ENCODE data around the gene GPRIN1.
"Not testable (repeated sequence)": the region's sequence is repeated elsewhere in the genome, so short reads cannot be mapped to it uniquely, and the experiment has no call there.

Gene GPRIN1

DNA sequence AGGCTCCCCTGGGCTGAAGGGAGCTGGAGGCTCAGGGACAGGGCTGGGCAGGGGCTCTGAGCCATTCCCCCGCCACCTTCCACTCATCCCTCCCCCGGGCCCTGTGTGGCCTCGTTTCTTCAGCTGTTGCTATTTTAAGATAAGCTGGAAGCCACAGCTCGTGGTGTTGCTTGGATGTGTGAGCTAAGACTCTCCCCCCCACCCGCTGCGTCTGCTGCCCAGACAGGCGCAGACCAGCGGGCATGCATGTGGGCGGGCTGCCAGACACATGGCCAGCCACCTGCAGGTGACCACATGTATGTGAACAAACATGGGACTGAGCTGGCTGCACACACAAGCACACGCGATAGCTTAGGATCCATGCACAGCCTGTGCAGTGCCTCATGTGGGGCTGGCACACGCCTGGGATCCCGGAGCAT is 11.7 kb upstream of the GPRIN1 start:
- no peak for DNase-seq

- DNase-seq: no peak
Observed at GRCh38 chr5:176620333-176620981, 10.5 kb upstream of the GPRIN1 start.

DNA sequence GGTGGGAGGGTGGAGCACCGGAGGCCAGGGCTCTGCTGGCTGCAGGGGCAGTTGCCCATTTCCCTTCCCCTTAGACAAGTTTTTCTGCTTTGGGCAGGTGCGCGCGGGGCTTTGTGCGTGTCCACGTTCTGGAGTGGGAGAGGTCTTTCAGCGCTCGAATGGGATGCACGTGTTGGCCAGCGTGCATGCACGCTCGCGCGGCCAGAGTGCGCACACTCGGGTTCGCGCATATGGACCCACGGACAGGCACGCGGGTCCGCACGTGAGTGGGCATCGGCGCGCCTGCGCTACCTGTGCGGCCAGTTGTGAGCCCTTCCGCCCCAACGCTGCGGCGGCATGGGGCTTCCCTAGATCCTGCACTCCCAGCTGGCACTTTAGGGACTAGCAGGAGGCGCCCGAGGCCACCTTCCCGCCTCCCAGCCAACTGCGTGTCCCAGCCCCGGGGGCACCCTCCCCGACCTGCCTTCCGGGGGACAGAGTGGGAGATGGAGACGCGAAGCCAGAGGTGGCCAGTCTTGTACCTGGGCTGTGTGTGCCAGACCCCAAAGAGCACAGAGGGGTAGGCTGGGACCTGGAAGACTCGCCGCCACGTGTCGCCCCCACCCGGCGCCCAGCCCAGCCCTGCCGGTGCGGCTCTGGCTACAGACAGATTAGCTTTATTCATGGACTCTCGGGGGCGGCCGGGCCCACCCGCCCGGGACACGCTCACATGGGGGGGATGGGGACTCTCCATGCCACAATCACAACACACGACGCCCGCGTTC is 9.8 kb upstream of the GPRIN1 start:
- DNase-seq: peak; percentile 52

- DNase-seq: peak; percentile 89
Observed at GRCh38 chr5:176619203-176619568, 9.2 kb upstream of the GPRIN1 start.

- DNase-seq: no peak
Observed at GRCh38 chr5:176618783-176619182, 8.8 kb upstream of the GPRIN1 start.

DNA sequence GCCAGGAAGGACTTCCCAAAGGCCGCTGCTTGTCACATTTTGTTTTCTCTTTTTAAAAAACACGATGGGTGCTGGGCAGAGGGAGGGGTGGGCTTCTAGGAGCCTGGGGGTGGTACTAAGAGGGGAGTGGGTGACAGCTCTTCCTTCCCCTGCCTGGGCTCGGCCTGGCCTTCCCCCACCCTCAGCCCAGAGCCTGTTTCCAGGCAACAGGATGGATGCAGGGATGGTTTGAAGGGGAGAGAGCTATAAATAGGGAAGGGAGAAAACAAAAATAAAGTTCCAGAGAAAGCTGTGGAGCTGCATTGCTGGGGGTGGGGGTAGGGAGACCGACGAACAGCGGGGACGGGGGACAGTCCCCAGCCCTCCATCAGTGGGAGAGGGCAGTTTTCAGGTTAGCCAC is 6.6 kb upstream of the GPRIN1 start:
- DNase-seq: no peak

- DNase-seq: no peak
Observed at GRCh38 chr5:176614805-176615478, 5.0 kb upstream of the GPRIN1 start.

GRCh38 chr5:176612855-176613254 is 2.9 kb upstream of the GPRIN1 start:
- no peak for DNase-seq

GRCh38 chr5:176612008-176612407 is 2.1 kb upstream of the GPRIN1 start:
- DNase-seq: no peak

- DNase-seq: no peak
Observed at GRCh38 chr5:176611435-176611834, 1.5 kb upstream of the GPRIN1 start.

DNA sequence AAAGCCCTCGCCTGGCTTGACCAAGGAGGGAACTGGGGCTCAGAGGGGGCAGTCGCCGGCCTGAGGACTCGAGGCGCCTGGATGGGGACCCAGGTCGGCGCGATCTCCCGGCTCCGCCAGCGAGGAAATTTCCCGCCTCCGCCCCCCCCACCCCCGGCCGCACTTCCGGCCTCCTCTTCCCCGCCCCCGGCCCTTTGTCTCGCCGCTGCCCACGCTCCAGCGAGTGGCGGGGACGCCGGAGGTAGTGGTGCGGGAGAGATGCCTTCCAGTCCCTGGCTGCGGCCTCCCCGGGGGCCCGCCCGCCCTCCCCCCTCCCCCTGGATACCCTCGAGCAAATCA is 448 bp upstream of the GPRIN1 start:
- DNase-seq: peak; percentile 88

DNA sequence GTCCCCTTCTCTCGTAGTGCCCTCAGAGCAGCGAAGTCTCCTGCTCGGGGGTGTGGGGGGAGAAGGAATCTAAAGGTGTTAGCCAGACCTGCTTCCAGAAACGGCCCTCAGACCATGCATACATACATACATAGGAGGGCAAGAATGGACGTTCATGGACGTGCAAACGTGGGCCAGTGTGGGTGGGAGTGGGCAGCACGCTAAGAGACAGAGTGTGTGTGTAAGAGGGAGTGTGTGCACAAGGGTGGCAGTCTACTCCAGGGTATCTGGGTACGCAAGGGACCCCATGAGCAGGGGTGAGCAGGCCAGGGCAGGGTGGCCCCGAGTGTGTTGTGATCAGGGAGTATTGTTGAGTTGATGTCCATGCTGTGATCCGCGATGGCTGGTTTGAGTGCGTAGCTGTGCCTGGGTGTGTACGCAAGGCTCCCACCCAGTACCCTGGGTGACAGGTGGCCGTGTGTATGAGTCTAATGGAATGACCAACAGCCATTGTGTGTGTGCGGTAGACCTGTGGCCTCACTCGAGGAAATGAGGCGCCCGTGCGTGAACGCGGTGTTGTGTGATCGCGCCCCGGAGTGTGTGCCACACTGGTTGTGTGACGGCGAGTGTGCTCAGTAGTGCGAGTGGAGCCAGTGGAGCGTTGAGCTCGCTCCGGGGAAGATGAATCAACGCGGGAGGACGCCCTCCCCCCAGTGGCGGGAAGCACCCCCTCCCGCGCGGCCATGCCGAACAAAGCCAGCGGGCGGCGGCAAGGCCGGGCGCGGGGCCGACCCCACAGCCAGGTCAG is 826 bp downstream of the GPRIN1 start:
- peak; percentile 79 for DNase-seq

GRCh38 chr5:176608142-176608705 is 1.7 kb downstream of the GPRIN1 start:
- no peak for DNase-seq

DNA sequence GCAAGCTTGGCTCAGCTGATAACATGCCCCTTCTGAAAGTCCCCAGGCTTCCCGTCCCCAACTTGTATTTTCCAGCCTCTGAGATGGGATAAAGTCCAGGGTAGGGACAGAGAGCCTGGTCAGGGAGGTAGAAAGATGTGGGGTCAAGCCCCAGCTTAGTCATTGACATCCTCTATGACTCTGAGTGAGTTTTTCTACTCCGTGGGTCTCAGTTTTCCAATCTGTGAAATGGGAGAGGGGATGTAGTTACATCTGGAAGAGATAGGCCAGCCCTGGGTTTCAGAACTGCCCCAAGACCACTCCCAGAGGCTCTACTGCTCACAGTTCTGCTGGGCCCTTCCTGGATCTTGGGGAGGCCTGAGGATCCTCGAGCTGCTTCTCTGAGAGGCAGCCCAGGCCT is 3.1 kb downstream of the GPRIN1 start:
- no peak for DNase-seq

DNA sequence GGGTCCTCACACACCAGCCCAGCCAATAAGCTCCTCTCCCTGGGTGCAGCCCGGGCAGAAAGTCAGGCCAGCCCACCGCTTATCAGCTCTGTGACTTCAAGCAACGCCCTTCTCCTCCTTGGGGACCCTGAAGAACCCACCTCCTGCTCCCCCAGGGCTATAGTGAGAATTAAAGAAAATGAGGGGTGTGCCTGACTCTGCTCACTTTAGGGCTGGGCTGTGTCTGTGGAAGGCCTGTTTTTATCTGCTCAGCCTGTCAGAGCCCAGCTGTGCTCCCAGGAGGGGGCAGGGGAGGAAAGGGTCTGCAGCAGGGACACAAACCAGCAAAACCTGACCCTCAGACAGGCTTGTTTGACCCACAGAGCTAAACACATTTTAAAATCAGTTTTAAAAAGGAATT is 3.9 kb downstream of the GPRIN1 start:
- peak; percentile 41 for DNase-seq

- no peak for DNase-seq
Observed at GRCh38 chr5:176603091-176603490, 6.9 kb downstream of the GPRIN1 start.

- peak; percentile 72 for DNase-seq
Observed at GRCh38 chr5:176601901-176602482, 8.0 kb downstream of the GPRIN1 start.

DNA sequence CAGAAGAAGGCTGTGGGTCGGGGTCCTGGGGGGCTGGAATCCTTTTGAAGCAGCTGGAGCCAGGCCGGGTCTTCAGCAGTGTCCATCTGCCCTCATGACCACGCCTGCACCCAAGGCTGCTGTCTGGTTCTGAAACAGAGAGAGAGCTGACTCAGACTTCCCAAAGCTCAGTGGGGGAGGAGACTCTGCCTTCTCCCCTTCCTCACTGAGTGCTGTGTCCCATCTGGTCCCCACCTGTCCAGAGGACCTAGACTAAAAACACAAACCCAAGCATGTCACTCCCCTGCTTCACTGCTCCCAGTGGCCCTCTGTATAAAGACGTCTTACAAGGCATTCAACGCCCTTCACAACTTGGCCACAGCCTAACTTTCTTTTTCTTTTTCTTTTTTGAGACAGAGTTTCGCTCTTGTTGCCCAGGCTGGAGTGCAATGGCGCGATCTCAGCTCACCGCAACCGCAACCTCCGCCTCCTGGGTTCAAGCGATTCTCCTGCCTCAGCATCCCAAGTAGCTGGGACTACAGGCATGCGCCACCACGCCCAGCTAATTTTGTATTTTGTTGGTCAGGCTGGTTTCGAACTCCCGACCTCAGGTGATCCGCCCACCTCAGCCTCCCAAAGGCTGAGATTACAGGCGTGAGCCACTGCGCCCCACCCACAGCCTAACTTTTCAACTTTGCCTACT is 10.1 kb downstream of the GPRIN1 start:
- DNase-seq: not testable (repeated sequence)

DNA sequence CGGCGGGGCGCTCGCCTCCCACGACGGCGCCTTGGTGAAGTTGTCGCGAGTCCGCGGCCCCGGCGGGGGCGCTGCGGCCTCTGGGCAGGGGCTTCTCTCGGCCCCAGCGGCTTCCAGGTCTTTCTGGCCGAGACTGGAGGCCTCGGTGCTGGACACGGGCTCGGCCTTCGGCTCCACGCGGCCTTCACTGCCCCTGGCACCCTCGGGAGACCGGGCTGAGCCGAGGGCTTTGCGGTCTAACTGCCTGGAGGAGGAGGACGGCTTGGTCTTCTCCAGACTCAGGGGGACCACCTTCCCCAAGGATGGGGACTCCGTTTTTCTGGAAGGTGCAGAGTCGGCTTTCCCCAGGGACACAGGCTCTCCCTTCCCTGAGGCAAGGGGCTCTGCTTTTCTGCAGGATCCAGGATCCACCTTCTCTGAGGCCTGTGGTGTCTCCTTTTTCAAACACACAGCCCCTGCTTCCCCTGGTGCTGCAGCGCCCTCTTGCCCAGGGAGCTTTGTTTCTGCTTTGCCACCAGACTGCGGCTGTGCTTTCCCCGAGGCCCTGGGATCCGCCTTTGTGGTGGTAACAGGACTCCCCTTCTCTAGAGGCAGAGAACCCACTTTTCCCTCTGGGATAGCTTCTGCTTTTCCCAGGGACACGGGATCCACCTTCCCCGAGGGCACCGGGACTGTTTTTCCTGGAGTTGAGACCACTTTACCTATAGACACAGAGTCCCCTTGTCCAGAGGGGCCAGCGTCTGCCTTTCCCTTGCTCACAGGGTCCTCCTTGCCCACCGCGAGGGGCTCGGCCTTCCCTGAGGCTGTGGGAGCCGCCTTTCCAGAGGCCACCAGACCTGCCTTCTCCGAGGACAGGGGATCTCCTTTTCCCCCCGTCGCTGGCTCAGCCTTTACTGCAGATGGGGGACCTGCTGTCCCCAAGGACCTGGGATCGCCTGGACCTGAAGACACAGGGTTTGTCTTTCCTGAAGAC is 12.3 kb downstream of the GPRIN1 start:
- DNase-seq: no peak

DNA sequence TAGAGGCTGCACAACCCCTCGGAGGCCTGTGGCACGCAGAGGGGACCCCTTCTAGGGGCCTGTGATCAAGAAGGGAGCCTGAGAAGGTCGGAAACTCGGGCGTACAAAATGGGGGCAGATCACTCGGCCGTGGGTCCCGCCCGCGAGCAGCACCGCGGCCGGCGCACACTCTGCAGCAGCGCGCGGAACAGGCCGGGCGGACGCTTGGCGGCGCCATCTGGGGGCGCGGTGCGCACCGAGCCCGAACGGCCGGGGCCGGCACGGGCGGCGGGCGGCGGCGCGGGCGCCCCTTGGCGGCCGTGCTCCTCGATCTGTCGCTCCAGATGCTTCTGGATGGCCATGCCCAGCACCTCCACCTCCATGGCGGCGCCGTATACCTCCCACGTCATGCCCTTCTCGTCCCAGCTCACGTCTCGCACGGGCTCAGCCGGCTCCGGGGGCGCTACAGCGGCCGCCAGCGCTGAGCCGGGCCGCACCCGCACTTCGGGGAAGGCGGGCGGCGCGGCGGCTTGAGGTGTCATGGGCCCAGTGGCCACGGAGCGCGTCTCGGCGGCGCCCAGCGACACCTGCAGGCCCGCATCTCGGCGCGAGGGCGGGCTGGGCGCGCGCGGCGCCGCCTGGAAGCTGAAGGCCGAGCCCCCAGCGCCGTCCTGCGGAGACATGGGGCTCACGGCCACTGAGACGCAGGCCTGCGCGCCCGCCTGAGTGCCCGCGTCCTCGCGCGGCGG is 13.1 kb downstream of the GPRIN1 start:
- no peak for DNase-seq
